GM18858 (cell line): Measurements from ENCODE around the gene PSMB11.

Source experiments
- ATAC-seq: cut with Tn5 transposase; IDR thresholded peaks from one replicate; pipeline ENCODE4 v1.9.1; 2021; ENCODE audit not compliant: unreplicated experiment

The PSMB11 gene

DNA sequence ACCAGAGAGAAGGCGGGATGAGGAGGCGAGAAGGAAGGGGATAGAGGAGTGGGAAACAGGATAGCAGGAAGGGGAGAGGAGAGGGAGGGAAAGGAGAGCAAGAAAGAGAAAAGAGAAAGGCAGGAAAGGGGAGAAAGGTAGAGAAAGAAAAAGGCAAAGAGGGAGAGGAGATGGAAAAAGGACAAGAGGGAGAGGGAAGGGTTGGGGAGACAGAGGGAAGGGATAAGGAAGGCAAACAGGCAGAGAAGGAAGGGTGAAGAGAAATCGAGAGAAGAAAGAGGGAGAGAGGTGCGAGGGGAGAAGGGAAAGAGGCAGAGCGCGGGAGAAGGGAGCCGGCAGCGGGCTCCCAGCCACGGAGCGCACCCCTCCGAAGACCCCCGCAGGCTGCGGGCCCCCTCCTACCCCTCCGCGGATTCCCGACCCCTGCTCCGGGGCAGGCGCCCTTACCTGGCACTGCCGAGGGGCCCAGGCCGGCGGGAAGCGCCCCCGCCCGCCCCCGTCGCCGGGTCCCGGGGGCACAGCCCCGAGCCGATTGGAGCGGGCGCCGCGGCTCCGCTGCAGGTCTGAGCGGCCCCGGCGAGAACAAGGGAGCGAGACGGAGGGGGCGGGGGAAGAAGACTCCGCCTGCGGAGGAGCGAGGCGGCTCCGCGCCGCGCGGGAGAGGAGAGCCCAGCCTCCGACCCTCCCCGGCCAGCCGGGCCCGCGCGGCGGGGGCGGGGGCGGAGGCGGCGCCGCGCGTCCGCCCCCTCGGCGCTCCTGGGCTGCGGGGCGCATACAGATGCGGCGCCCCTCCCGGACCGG is 15.1 kb downstream of the PSMB11 start, which contains the start of gene CDH24:
CDH24 (minus strand) TSS at position 565 of the 801 bp plus-strand sequence. CDS start 1,787 bp downstream, outside the sequence.
- no peak for ATAC-seq

DNA sequence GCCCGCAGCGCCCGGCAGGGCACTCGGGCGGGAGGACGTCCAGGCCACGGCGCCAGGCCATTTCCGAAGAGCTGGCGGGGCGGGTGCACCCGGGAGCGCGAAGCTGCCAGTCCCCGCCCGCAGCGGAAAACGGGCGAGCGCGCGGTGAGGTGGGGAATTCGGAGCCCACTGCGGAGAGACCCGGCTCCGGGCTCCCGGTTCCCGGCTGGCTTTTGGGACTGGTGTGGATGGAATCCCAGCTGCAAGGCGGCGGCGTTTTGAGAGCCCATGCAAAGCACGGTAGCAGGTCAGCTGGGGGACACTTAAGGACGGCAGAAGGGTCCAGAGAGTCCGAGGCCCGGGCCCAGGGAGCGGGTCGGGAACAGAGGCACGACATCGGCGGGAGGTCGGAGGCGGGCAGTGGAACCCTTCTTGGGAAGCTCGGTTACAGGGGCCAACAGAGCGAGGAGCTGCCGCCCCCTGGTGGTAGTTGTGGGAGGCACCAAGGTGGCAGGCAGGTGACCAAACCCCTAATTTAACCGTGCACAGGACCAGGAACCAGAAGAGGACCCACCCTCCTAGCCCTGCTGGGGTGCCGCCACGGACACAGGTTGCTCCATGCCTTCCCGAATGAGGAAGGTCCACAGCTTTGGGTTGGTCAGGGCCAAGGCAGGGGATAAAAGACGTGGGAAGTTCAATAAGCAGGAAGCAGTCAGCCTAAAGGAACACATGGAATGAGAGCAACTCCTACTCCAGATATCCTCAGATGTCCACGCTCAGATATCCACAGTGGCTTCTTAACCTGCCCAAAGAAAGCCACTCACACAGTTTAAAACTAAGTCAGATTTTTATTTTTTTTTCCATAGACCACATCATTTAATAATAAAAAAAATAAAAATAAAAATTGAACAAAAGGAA is 16.0 kb downstream of the PSMB11 start:
- ATAC-seq: peak; percentile 50

- ATAC-seq: no peak
Measured at GRCh38 chr14:23058654-23059504, 16.9 kb downstream of the PSMB11 start.

DNA sequence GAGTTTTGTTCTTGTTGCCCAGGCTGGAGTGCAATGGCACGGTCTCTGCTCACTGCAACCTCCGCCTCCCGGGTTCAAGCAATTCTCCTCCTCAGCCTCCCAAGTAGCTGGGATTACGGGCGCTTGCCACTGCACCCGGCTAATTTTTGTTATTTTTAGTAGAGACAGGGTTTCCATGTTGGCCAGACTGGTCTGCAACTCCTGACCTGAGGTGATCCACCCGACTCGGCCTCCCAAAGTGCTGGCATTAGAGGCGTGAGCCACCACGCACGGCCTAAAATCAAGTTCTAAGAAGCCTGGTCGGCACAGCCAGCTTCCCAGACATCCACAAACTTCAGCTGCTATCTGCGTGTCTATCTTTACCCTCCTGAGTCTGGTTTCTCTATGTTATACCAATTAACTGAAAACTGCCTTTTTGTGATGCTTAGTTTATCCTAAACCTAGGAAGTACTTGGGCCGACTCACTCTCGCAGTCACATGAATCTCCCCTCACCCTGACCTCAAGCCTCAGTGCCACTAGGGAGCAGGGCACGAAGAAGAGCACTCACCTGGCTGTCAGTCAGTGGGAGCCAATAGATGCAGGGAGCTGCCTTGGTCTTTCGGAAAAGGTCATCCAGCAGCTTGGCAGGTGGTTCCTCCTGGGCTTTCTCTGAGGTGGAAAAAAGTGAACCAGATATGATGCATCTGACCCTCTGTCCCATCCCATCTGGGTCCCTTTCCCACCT is 18.7 kb downstream of the PSMB11 start:
- ATAC-seq: no peak

DNA sequence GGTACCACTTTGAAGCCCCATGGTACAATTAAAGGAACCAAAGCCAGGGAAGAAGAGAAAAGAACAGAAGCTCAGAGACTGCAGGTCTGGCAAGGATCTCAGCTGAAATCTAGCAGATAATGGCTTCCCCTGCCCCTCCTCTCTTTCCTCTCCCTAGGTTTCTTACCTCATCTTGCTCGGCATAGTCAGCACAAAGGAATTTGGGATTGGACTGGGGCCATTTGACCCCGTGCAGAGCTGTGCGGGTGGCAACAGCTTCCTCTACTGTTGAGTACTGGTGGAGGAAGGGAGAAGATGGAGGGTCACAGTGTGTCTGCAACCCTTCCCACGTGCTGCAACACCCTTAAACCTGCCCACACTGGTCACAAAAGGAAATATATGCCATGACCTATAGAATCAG is 20.0 kb downstream of the PSMB11 start:
- ATAC-seq: no peak

DNA sequence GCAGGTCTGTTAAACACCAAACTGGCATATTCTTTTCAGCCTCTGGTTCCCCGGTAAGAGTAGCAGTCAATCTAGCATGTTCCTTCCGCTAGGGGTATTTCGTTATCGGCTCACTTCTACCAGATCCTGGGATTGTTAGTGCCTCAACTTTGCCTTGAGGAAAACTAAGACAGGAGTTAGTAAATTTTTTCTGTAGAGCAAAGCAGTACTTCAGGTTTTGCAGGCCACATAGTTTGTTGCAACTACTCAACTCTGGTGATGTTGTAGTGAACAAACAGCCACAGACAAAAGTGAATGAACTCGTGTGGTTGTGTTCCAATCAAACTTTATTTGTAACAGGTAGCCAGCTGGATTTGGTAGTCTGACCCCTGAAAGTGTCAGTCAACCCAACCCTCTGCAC is 21.6 kb downstream of the PSMB11 start:
- ATAC-seq: no peak

GRCh38 chr14:23066368-23066767 is 24.4 kb downstream of the PSMB11 start:
- ATAC-seq: no peak

DNA sequence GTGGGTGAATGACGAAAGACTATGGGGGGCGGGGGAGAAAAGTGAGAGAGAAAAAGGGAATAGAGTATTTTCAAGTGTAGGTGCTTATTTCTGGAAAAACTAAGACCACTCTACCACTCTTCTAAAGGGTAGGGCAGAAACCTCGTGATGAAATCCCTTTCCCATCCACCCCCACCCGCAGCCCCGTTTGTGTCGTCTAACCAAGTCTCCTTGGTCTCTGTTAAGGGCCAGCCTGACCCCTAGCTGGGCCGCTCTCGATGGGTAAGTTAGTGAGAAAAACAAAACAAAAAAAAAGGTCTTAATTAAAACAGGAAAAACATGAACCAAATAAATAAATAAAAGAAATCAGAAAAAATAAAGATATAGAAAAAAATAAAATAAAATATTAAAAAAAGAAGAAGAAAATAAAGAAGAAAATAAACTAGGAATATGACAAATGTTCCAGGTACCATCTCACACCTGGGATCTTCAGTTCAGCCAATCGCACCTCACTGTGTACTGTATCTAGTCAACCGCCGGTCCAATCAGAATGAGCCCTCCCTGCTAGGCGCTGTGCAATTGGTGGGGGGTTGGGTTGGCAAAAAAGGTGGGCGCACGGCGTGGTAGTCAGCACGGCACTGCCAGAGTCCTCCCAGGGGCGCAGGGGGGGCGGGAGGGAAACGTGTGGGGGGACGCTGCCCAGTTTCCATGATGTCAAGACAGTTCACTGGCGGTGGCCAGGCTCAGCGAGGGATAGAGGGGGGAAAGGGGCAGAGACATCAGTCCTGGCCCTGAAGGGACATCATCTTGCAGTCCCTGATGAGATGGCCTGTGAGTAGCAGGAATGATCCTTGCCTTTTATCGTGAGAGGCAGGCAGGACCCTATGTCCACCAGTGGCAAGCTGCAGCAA is 25.1 kb downstream of the PSMB11 start:
- ATAC-seq: no peak

GRCh38 chr14:23067847-23068788 is 26.1 kb downstream of the PSMB11 start:
- ATAC-seq: no peak

- ATAC-seq: peak; percentile 64
Measured at GRCh38 chr14:23068789-23069412, 26.9 kb downstream of the PSMB11 start.

DNA sequence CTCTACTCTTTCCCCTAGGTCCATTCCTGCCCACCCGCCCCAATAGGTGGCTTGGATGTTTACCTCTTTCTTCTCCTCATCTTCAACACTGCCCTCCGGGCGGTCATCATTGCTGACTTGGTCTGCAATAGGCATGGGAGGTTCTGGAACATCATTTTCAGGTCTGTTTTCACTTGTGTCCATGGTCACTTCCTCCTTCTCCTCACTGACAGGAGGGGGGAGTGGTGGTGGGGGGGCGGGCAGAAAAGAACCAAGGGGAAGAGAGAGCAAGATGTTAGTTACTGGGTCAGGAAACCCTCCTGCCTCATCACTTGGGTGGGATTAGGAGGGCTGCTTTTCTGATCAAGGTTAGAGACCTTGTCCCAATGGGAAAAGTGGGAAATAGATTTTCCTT is 27.4 kb downstream of the PSMB11 start:
- no peak for ATAC-seq

GRCh38 chr14:23070262-23071129 is 28.5 kb downstream of the PSMB11 start:
- ATAC-seq: no peak

GRCh38 chr14:23071244-23071920 is 29.4 kb downstream of the PSMB11 start:
- ATAC-seq: peak; percentile 75

GRCh38 chr14:23071921-23072539 is 30.0 kb downstream of the PSMB11 start:
- no peak for ATAC-seq

- no peak for ATAC-seq
Measured at GRCh38 chr14:23074906-23075305, 32.9 kb downstream of the PSMB11 start.
